GM23248 (cell line): ENCODE measurements around the gene PDPK1.
"Not testable (repeated sequence)": the region's sequence is repeated elsewhere in the genome, so short reads cannot be mapped to it uniquely, and the experiment has no call there.

Experiments
- EZH2 ChIP-seq: fragments of 200-600 bp; sonication (generic); IDR thresholded peaks from 2 replicates; pipeline ENCODE4 v1.6.1; 2018; ENCODE audit warnings: antibody characterized with exemption, mild to moderate bottlenecking; ENCODE audit not compliant: insufficient read depth, poor library complexity, severe bottlenecking
- EZH2phosphoT487 ChIP-seq: fragments of 200-600 bp; sonication (generic); IDR thresholded peaks from 2 replicates; pipeline ENCODE4 v1.6.1; 2018; ENCODE audit warnings: antibody characterized with exemption, moderate library complexity, mild to moderate bottlenecking, low read depth; ENCODE audit not compliant: insufficient read depth

- not testable (repeated sequence) for TF ChIP-seq EZH2, EZH2phosphoT487
These were observed 101.9 kb downstream of the PDPK1 start for GRCh38 chr16:2639722-2640072.
